SH-SY5Y (cell line): Measurements from ENCODE around the gene KCND2.

ENCODE experiments used
- GATA2 ChIP-seq: IDR thresholded peaks from 2 replicates; pipeline ENCODE4 v1.6.1; 2011; ENCODE audit warnings: mild to moderate bottlenecking, low read depth, low read length
- GATA3 ChIP-seq: IDR thresholded peaks from 2 replicates; pipeline ENCODE4 v1.6.1; 2011; ENCODE audit warnings: low read depth, mild to moderate bottlenecking, low read length, moderate library complexity

GRCh38 chr7:120278773-120279172, 5.8 kb downstream of the KCND2 start:
- TF ChIP-seq GATA2 (no peak), GATA3 (no peak)
